Hematopoietic multipotent progenitor cell treated with erythropoietin and hydrocortisone succinate and interleukin-3 and kit ligand, for 6 days (in vitro differentiated cells): ENCODE data around the gene SELENOO.
"Not testable (repeated sequence)": the region's sequence is repeated elsewhere in the genome, so short reads cannot be mapped to it uniquely, and the experiment has no call there.

Experiments used
- DNase-seq: peaks from one replicate; pipeline ENCODE4 v3.0.0-alpha.2; 2015

SELENOO gene

DNA sequence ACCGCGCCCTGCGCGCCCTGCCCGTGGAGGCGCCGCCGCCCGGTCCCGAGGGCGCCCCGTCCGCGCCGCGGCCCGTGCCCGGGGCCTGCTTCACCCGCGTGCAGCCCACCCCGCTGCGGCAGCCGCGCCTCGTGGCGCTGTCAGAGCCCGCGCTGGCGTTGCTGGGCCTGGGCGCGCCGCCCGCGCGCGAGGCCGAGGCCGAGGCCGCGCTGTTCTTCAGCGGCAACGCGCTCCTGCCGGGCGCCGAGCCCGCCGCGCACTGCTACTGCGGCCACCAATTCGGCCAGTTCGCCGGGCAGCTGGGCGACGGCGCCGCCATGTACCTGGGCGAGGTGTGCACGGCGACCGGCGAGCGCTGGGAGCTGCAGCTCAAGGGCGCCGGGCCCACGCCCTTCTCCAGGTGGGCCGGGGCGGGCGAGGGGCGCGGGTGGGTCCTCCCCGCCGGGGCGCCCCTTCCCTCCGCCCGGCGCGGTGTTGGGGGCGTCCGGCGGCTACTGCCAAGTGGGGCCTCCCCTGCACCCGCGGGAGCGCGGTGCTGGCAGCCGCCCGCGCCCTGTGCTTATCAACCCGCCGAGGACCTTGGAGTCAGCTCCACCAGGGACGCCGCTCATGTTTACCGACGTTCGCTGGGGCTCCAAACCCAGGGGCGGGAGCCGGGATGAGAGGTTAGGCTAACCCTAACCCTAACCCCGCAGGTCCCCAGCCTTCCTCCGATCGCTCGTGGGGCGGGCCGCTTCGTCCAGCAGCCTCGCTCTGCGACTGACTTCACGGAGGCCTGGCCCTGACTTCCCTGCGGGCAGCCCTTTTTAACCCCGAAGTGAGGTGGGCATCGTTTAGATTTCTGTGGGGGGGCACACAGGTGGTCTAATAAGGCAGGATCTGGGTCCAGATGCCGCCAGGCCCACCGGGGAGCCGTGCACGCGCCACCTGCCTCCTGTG lies 649 bp downstream of the SELENOO start:
- peak; percentile 64 for DNase-seq

DNA sequence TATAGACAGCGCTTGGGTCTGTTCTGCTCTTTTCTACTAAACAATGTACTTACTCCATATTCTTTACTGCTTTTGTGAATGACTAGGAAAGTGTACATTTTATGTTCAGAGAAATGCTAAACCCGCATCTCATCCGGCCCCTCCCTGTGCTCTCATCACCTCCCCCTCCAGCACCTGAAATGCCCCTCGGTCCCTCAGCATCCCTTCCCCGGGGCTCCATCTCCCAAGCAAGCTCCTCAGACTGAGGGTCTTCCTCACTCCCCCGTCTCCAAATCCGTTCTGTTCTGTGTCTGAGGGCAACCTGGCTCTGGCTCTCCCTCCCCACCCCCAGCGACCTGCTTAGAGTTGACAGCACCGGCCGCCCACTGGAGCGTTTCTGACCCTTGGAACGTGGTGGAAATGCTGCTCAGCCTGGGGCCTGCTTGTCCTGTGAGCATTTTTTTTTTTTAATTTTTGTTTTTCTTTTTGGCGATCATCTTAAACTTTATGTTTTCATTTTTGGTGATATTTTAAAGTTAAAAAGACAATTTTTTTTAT lies 1.4 kb downstream of the SELENOO start:
- DNase-seq, result no peak

DNA sequence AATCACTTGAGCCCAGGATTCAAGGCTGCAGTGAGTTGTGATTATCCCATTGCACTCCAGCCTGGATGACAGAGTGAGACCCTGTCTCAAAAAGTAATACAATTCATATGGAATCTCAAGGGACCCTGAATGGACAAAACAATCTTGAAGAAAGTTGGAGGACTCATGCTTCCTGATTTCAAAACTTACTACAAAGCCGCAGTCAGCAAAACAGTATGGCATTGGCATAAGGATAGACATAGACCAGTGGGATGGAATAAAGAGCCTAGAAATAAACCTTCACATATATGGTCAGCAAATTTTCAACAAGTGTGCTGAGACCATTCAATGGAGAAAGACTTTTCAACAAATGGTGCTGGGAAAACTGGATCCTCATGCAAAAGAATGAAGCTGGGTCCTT lies 2.5 kb downstream of the SELENOO start:
- no peak for DNase-seq

DNA sequence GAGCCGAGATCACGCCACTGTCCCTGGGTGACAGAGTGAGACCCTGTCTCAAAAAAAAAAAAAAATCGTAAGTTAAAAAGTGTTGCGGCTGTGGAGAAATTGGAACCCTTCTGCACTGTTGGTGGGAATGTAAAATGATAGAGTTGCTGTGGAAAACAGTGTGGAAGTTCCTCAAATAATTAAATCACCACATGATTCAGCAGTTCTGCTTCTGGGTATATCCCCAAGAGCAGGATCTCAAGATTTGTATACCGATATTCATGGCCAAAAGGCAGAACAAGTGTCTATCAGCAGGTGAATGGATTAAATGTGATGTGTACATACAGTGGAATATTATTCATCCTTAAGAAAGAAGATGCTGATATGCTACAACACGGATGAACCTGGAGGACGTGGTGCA lies 3.8 kb downstream of the SELENOO start:
- DNase-seq, result no peak

DNA sequence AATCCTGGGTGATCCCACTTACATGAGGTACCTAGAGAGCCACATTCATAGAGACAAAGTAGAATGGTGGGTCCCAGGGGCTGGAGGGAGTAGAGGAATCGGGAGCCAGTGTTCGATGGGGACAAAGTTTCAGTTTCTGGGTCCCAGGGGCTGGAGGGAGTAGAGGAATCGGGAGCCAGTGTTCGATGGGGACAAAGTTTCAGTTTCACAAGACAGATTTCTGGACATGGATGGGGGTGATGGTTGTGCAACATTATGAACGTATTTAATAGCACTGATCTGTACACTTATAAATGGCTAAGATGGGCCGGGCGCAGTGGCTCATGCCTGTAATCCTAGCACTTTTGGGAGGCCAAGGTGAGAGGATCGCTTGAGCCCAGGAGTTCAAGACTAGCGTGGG lies 4.2 kb downstream of the SELENOO start:
- not testable (repeated sequence) for DNase-seq

DNA sequence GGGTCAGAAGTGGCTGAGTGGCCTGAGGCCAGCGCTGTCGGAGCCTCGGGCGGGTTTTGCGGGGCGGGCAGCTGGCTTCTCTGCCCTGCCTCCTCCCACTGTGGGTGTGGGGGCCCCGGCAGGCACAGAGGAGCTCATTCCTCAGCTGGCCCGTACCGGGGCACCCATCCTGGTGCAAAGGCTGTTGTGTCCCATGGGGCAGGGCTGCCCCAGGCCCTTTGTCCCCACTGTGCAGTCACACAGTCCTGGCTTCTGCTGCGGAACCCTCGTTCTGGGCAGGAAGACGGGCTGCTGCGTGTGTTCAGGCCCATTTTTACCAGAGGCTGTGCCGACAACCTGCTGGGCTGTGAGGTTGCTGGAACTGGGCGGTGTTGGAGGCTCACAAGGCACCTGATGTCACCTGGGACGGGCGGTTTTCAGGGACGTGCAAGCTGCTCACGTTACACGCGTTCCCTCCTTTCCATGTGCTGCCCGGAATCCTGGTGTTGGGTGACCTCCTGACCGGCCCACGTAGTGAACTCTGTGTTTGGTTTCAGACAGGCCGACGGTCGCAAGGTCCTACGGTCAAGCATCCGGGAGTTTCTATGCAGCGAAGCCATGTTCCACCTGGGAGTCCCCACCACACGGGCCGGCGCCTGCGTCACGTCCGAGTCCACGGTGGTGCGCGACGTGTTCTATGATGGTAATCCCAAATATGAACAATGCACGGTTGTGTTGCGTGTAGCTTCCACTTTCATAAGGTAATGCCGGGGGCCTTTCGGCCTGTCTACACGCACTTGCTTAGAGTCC lies 5.2 kb downstream of the SELENOO start:
- DNase-seq, result no peak

DNA sequence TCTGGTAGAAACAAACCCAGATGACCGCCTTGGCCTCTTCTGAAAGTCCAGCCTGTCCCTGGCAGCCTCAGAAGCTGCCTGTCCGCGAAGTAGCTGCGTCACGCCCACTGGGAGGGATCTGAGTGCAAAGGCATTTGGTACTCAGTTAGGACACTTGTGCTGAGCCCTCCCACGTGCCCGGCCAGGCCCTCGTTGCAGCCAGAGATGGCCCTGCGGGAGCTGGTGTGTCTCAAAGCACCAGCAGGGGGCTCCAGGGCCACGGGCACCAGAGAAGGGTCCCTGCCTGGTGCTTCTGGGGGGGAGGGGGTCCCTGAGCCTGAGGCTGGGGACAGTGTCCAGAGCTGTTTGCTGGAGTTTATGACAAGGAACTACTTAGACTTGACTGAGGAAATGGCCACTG lies 5.8 kb downstream of the SELENOO start:
- peak; percentile 46 for DNase-seq

DNA sequence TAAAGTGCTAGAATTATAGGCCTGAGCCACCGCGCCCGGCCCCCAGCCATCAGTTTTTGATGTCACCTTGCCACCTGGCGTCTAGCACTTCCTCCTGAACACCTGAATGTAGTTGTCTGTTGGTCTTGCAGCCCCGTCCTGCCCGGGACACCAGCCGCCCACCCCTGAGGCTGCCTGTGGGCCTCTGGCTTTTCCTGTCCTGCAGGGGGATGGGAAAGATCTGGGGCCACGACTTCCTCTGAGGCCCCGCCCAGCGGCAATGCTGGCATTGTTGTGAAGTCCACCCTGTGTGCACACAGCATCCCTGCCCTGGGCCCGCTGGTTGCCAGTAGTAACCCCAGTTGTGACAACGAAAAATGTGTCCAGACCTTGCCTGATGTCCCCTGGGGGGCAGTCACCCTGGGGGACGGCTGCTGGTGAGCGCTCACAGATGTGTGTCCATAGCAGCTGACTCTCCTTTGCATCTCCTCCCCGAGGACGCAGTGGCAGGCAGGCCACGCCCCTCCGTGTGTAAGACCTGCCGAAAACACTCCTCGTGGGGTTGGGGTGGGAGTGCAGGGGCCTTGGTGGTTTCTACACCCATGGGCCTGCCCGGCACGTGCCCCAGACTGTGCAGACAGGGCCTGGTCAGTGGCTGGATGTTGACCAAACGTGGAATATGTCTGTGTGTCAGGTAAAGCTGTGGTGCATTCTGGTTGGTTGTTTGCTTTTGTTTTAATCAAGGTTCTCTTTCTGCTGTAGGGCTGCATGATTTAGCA lies 6.8 kb downstream of the SELENOO start:
- DNase-seq, result no peak

DNA sequence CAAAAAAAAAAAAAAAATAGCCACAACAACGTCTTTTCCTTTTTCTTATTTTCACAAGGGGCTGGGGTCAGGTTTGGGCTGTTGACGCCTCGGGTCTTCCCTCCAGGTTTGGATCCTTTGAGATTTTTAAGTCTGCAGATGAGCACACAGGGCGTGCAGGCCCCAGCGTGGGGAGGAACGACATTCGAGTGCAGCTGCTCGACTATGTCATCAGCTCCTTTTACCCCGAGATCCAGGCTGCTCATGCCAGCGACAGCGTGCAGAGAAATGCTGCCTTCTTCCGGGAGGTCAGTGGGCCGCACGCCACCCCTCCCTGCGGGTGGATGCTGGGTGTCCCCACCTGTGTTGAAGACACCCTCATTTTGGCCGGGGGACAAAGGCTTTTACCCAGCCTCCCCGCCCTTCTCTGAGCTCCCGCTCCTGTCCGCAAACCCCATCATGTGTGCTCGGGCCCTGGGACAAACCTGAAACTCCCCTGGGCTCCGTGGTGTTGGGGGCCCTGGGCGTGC lies 7.7 kb downstream of the SELENOO start:
- DNase-seq, result no peak

DNA sequence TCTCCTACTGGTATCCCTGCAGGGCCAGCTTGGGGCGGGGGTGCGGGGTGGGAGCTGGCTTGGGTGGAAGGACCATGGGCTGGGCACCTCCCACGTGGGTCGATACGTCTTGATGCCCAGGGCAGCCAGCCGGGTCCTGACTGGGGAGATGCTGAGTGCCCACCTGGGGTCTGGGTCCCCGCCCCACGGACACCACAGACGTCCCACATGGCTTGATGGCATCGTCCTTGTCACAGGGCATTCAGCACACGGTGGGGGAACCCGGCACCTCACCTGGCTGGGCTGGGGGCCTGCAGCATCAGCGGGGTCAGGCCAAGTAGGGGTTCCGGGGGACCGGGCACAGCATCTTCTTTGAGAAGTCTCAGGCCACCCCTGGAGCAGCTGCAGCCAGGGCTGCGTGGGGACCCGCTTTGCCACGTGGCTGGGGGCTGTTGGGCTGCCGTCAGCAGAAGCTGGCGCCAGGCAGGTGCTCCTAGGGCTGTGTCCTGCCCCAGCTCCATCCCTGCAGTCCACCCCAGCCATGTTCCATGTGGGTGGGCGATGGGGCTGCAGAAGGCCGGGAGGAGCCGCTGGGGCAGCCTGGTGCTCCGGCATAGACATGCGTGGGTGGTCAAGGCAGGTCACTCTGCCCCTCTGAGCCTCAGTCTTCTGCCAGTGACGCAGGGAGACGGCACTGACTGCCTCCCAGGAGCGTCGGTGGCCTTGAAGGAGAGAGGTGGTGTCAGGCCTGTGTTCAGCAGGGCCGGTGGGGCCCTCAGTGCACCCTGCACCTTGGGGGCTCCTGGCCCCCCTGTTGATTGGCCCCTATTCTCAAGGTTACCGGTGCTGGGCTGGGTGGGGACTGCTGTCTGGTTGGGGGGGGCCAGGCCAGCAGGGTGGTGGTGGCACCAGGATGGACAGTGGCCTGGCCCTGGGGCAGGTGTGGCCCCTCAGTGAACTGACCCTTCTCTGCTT lies 8.4 kb downstream of the SELENOO start:
- no peak for DNase-seq

DNA sequence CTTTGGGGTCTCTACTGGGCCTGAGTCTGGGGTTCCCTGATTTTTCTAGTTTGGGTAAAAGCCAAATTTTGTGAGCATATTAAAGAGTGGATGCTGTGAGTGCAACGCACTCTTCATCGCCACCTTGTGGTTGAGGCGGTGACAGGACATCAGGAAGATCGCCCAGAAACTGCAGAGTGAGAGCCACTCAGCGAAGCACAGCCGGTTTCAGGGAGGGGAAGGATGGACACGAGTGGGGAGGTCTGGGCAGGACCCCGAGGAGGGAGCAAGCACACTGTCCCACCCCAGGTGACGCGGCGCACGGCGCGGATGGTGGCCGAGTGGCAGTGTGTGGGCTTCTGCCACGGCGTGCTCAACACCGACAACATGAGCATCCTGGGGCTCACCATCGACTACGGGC lies 9.1 kb downstream of the SELENOO start:
- DNase-seq, result peak; percentile 90

DNA sequence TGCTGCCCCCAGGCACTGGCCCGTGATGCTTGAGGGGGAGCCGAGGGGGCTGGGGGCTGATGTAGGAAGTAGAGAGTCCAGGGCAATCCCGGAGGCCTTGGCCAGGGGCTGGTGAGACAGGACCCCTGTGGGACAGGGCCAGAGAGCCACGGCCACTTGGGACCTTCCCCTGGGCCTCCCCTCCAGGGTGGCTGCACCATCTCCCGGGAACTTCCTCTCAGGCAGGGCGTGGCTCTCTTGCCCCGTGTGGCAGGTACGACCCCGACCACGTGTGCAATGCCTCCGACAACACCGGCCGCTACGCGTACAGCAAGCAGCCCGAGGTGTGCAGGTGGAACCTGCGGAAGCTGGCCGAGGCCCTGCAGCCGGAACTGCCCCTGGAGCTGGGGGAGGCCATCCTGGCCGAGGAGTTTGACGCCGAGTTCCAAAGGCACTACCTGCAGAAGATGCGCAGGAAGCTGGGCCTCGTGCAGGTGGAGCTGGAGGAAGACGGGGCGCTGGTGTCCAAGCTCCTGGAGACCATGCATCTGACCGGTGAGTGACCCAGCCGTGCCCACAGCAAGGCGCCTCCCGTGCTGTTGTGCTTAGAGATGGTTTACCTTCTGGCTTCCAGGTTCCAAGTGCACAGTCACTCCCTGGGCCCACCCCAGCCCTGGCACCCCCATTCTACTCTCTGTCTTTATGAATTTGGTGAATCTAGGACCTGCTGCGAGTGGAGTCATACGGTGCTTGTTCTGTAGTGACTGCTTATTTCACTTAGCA lies 9.7 kb downstream of the SELENOO start:
- DNase-seq, result no peak

DNA sequence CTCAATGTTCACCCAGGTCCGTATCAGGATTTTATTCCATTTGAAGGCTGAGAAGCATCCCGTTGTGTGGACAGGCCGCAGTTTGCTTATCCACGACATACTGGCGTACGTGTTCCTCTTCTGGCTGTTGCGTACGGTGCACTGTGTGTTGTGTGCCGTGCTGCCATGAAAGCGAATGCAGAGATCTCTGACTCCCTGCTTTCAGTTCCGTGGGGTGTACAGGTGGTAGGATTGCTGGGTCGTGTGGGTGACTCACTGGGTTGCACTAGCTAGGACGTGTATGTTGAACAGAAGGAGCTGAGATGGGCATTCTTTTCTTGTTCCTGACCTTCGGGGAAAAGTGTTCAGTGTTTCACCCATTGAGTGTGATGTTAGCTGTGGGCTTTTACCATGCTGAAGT lies 10.3 kb downstream of the SELENOO start:
- DNase-seq, result no peak

DNA sequence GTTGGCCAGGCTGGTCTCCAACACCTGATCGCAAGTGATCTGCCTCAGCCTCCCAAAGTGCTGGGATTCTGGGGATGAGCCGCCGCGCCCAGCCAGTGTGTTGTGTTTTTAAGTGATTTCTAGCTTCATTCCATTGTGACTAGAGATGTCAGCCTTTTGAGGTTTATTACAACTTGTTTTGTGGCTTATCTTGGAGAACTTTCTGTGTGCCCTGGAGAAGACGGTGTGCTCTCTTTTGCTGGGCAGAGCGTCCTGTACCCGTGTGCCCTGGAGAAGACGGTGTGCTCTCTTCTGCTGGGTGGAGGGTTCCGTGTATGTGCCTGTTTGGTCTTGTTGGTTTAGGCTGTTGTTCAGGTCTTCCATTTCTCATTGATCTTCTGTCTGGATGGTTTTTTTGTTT lies 12.5 kb downstream of the SELENOO start:
- DNase-seq, result peak; percentile 59

DNA sequence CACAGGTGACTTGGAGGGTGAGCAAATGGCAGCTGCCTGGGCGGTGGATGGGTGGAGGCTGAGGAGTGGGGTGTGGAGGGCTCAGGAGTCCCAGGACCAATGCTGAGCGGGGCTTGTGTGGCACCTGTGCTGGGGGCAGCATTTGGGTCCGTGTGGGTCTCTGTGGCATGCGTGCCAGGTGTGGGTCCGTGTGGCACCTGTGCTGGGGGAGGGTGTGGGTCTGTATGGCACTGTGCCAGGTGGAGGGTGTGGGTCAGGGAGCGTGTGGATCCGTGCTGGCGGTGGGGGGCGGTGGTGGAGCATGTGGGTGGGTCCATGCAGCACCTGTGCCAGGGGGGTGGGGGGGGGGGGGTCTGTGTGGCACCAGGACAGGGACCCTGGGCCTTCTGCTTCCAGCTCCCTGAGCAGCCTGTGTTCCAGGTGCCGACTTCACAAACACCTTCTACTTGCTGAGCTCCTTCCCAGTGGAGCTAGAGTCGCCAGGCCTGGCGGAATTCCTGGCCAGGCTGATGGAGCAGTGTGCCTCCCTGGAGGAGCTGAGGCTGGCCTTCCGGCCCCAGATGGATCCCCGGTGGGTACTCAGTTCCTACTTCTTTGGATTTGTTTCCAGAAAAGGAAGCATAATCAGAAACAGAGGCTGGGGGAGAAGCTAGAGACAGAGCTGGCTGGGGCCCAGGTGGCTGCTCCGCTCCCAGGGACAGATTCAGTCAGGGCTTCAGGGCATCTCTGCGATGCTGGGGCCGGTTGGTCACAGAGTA lies 14.7 kb downstream of the SELENOO start:
- no peak for DNase-seq

DNA sequence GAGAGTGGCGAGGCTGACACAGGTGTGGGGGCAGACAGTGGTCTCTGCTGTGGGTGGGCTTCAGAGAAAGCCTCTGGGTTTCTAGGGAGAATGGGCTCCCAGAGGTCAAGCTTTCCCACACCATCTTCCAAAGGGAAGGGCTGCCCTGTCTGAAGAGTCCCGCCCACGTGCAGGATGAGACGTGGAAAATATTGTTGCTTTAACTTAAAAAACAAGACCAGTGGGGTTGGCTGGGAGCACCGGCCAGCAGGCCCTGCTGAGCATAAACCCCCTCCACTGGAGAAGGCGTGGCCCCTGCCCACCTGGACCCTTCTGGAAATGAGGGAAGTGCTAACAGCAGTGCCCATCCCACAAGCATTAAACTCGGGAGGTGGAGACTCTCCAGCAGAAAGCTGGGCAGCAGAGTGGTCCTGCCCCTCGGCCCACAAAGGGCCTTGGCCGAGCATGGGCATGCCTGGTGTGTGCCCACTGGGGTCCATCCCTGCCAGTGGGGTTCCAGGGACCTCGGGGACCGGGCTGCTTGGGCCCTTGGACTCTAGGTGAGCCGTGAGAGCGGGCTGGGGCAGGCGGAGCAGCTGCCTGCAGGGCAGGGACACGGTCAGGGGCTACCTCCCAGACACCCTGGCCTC lies 15.4 kb downstream of the SELENOO start:
- DNase-seq, result no peak

DNA sequence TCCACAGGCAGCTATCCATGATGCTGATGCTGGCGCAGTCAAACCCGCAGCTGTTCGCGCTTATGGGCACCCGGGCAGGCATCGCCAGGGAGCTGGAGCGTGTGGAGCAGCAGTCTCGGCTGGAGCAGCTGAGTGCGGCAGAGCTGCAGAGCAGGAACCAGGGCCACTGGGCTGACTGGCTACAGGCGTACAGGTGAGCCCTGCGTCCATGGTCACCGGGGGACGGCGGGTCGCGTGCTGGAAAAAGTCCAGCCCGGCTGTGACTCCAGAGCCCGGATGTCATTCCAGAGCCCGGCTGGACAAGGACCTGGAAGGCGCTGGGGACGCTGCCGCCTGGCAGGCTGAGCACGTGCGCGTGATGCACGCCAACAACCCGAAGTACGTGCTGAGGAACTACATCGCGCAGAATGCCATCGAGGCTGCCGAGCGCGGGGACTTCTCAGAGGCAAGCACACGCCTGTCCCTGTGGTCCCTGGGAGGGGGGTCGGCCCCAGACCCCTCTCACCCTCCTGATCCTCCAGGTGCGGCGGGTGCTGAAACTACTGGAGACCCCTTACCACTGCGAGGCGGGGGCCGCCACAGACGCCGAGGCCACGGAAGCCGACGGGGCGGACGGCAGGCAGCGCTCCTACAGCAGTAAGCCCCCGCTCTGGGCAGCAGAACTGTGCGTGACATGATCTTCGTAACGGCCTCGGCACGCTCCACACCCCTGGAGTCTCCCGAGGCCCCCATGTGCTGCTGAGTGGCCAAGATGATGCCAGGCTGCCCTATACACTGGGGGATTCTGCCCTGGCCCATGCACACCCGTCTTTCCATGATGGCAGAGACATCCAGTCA lies 16.1 kb downstream of the SELENOO start:
- DNase-seq, result no peak

DNA sequence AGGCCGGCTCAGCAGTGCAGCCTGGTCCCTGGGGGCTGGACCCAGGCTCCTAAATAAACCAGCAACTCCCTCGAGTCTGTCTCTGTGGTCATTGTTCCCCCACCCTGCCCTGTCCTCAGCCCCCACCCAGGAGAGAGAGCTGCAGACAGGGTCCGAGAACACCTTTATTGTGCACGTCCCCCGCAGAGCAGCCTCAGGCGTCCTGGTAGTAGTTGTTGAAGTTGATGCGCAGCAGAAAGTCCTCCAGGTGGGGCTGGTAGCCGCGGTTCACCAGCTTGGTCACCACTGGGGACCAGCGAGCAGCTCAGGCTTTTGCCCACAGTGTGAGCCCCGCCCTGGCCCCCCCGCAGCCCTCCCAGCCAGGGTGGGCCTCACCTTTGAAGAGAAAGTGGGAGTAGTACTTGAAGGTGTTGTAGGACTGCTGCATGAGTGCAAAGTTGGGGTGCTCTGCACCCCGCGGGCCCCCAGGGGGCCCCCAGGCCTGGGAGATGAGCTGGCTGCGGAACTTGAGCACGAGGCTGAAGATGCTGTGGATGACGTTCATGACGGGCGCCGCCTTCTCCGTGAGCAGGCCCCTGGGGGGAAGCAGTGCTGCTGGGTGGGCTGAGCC lies 16.8 kb downstream of the SELENOO start:
- no peak for DNase-seq
